OCI-LY3 (cell line): ENCODE results near the gene C9.

Source experiments
- CTCF ChIP-seq: fragments of 200-600, 300-600 bp; sonication (generic); IDR thresholded peaks from 2 replicates; pipeline ENCODE4 v1.5.1; 2014; ENCODE audit warnings: antibody characterized with exemption, low read length, low read depth
- EZH2phosphoT487 ChIP-seq: fragments of 200-600 bp; shearing (Covaris generic); IDR thresholded peaks from 2 replicates; pipeline ENCODE4 v1.6.1; 2018; ENCODE audit warnings: antibody characterized with exemption, mixed run types, low read depth

- no peak for TF ChIP-seq CTCF
- no peak for TF ChIP-seq EZH2phosphoT487
Observed at GRCh38 chr5:39302472-39302871, 61.8 kb downstream of the C9 start.
